ENCODE measurements around the gene CIPC. TPM values are rescaled to one million over a fixed set of nuclear protein-coding genes. Genes with fewer than 3 reads are reported as not detected.

The CIPC gene
- total RNA-seq, 1 experiment from 2014 or later, result 13.6 TPM

DNA sequence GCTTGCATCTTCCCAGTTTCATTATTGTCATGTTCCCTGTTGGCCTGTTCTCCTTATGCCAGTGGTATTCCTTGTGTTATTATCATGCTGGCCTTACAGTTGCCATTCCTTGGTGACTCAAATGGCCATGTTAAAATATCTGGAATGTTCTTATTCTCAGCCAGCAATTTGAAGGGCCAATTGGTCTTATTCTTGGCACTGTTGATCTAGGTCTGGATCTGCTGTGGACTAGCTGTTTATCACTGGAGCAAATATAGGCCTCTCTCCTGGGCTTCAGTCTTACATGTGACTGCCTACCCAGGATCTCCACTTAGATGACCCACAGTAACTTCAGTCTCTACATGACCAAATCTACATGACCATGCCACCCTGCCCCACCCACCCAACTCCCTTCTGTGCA, 5.4 kb downstream of the CIPC start:
- no peak for DNase-seq (ENCODE audit: low spot score)

- no peak for DNase-seq (ENCODE audit: low spot score)
Observed at GRCh38 chr14:77103951-77104350, 5.9 kb downstream of the CIPC start.

GRCh38 chr14:77104393-77104792, 6.3 kb downstream of the CIPC start:
- no peak for DNase-seq (ENCODE audit: low spot score)

GRCh38 chr14:77105145-77105939, 7.3 kb downstream of the CIPC start:
- DNase-seq (ENCODE audit: low spot score), result no peak

GRCh38 chr14:77106666-77107065, 8.6 kb downstream of the CIPC start:
- no peak for DNase-seq (ENCODE audit: low spot score)

DNA sequence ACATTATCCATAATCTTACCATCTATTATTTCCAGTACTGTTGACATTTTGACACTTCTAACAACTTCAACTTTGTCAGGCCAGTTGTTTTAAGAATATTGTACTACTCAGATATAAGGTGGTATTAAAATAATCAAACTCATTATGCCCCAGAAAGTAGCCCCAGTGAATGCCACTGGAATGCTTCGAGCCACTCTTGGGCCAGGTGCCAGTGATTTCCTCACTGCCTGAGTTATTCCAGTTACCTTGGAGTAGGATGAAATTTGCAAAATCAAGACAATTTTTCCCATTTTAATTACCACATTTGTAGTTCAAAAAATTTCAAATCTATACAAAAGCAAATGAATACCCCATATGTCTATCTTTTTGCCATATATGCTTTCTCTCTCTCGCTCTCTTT, 9.2 kb downstream of the CIPC start:
- DNase-seq (ENCODE audit: low spot score), result no peak

GRCh38 chr14:77108753-77109152, 10.7 kb downstream of the CIPC start:
- DNase-seq (ENCODE audit: low spot score), result no peak

GRCh38 chr14:77109656-77110055, 11.6 kb downstream of the CIPC start:
- no peak for DNase-seq (ENCODE audit: low spot score)

- DNase-seq (ENCODE audit: low spot score), result no peak
Observed at GRCh38 chr14:77110286-77110685, 12.2 kb downstream of the CIPC start.

DNA sequence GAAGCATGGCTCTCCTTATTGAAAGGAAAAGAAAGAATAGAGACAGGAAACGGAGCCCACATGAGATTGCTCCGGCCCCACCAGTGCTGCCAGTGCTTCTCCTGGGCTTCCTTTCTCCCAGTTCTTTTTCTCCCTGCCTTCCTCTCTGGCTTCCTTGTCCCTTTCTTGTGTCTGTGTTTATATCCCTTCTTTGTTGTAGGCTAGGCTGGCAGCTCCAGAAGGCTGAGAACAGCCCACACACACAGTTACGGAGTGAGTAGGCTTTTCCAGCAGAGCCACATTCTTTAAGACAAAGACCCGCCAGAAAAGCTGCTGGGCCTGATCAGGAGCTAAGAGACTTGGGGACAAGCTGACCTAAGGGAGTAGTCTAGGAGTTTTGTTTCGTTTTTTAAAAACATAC, 13.0 kb downstream of the CIPC start:
- DNase-seq (ENCODE audit: low spot score), result no peak

DNA sequence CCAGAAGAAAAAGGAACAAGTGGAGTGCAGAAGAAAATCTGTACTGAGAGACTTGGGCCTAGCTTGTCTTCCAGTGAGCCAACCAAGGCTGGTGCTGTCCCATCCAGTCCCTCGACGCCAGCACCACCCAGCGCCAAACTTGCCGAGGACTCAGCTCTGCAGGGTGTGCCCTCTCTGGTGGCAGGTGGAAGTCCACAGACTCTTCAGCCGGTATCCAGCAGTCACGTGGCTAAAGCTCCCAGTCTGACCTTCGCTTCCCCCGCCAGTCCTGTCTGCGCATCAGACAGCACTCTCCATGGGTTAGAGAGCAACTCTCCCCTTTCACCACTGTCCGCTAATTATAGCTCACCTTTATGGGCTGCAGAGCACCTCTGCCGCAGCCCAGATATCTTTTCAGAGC, 15.6 kb downstream of the CIPC start:
- no peak for DNase-seq (ENCODE audit: low spot score)

DNA sequence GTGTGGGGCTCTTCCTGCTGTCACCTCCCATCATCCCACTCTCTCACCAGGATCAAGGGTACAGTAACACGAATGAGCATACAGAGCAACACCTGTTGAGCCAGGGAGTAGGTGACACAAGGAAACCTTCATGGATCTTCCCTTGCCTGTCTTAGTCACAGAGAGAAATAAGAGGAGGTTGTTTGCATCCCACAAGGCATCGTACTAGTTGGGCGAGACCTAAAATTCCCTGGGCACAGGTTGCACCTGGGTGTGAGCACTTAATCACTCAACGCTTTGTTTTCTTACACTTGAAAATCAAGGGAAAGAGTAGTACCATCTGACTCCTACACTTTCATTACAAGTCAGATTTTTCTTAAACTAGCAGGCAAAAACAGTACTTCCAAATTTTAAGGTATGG, 16.6 kb downstream of the CIPC start:
- no peak for DNase-seq (ENCODE audit: low spot score)

- DNase-seq (ENCODE audit: low spot score), result no peak
Observed at GRCh38 chr14:77116172-77116817, 18.2 kb downstream of the CIPC start.

- no peak for DNase-seq (ENCODE audit: low spot score)
Observed at GRCh38 chr14:77119851-77120250, 21.8 kb downstream of the CIPC start.

DNA sequence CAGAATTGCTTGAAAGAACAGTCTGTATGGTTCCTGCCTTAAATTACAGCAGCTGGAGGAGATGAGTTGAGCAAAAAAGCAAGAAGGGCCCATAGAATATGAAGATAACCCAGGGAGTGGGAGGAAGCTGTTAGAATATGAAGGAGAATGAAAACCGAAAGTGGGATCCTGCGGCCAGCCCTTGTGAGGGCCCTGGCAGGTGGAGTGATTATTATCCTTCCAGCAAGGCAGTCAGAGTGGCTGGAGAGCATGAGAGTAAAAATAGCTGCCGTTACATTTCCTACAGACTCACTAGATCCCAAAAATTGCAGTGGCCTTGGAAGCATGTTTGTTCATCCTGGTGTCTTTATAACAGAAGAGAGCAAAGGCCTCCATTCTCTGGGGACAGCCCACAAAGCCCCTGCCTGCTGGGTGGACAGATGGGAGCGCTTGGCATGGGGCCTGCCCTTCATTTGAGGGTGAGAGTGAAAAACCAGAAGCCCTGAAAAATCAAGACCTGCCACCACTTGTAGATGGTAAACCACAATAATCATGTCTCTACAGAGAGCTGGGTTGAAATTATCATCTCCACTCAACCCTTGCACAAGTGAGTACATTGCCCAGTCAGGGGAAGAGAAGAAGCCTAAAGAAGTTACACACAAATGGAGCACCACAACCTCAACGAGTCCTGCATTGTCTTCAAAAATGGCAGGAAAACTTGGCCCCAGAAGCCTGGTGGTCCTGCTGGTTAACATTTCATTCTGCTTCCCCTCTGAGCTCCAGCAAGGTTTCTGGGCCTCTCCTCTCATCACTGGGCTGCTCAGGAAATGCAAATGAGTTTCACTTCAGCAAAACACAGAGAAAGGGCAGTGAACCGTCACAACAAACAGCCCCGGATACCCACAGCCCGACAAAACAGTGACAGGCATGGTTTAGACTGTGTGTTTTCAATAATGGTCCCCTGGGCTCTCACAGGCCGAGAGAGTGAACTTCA, 23.0 kb downstream of the CIPC start:
- no peak for DNase-seq (ENCODE audit: low spot score)

DNA sequence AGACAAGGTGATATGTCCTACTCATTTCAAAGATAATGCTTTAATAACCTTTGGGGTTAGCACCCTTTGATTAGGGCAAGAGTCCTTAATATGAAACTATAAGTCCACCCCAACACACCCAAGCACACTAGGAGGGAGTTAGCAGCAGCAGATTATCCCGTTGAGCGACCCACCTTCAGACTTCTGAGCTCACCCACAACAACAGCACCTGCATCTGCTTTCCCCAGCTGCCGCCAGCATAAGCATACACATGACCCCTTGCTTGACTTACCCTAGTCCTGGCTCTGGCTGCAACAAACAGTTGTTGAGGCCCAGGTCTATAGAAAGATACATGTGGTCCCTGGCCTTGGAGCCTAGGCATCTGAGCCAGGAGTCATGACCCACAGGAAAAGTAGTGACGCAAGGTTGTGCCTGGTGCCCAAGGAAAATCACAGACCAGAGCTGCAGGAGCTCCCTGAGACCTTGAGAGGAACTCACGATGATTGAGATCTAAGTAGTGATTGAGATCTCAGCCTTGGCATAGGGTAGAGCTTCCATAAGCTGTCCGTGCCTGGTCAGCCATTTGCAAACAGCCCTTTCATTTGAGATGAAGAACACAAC, 24.6 kb downstream of the CIPC start:
- no peak for DNase-seq (ENCODE audit: low spot score)

- DNase-seq (ENCODE audit: low spot score), result no peak
Observed at GRCh38 chr14:77123381-77124325, 25.6 kb downstream of the CIPC start.

DNA sequence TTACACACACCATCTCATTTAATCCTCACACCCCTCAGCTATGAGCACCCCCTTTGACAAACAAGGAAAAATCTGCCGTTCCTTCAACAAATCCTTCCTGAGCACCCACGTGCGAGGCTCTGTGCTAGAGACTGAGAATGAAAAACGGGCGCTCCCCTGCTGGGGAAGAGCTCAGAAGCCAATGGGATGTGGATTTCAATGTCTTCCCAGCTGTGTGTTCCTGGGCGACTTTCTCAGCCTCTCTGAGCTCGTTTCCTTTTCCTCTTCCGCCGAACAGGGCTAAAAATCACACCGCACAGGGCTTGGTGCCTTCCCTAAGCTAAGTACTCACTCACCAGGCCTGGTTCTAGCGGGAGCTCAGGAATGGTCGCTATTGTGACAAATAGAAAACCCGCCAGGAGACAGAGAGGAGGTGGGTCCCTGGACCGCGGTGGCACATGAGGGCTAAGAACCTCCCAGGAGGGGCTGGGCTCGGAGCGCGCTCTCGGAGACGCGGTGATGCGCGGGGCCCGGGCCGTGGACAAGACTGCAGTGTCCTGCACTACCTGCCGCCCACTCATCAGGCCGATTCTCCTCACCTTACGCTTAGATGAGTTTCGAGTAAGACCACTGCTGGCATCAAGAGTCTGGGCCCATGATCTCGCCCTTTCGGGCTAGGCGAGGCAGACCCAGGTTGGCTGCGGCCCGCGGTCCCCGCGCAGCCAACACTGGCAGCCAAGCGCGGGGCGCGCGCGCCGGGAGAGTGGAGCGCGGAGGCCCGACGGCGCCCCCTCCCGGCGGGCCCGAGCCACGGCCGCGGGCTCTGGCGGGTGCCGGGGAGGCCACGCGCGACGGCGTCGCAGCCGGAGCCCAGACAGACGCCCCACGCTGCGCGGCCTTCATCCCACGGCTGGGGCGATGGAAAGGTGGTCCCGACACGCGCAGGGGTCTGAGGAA, 26.6 kb downstream of the CIPC start:
- DNase-seq (ENCODE audit: low spot score), result no peak

- DNase-seq (ENCODE audit: low spot score), result no peak
Observed at GRCh38 chr14:77125281-77125801, 27.3 kb downstream of the CIPC start.
